Activated naive CD4-positive, alpha-beta T cell treated with anti-CD3 and anti-CD28 coated beads for 36 hours (primary cell): ENCODE results near the gene KBTBD4. TPM values are rescaled to one million over a fixed set of nuclear protein-coding genes. Genes with fewer than 3 reads are reported as not detected.
"Not testable (repeated sequence)": the region's sequence is repeated elsewhere in the genome, so short reads cannot be mapped to it uniquely, and the experiment has no call there.

Source experiments
- CTCF ChIA-PET: fragments of 350-600 bp; sonication (Branson Sonifier 250); formaldehyde crosslinking; loops from one replicate; lab custom pipeline; 2021; ENCODE audit warnings: antibody characterized with exemption; lab: Charles Lee
- DNase-seq: peaks from one replicate; pipeline ENCODE4 v3.0.0-alpha.2; 2020
- H3K27ac Mint-ChIP-seq: one replicate; pipeline ENCODE4 v1.8.0; 2021; ENCODE audit warnings: mild to moderate bottlenecking, mixed read lengths
- H3K27me3 Mint-ChIP-seq: one replicate; pipeline ENCODE4 v1.8.0; 2021; ENCODE audit warnings: low read depth, mixed read lengths
- H3K36me3 Mint-ChIP-seq: one replicate; pipeline ENCODE4 v1.8.0; 2021; ENCODE audit warnings: low read depth, mixed read lengths
- H3K4me1 Mint-ChIP-seq: one replicate; pipeline ENCODE4 v1.8.0; 2021; ENCODE audit warnings: low read depth, mixed read lengths
- H3K4me3 Mint-ChIP-seq: one replicate; pipeline ENCODE4 v1.8.0; 2021; ENCODE audit warnings: mild to moderate bottlenecking, moderate library complexity, mixed read lengths
- H3K9me3 Mint-ChIP-seq: one replicate; pipeline ENCODE4 v1.8.0; 2021; ENCODE audit warnings: mixed read lengths
- intact Hi-C: fragments of 100-400 bp; cut with micrococcal nuclease; formaldehyde crosslinking; loops from one replicate; pipeline ENCODE4 v1.15.1; 2023
- total RNA-seq, 2 experiments: library from RNA; stranded (reverse); gene quantifications; one replicate each; pipeline ENCODE4 v1.2.3, GENCODE V29; 2021

The KBTBD4 gene
- total RNA-seq, 2 experiments from 2014 or later: 13.8 to 15.4 TPM

DNA sequence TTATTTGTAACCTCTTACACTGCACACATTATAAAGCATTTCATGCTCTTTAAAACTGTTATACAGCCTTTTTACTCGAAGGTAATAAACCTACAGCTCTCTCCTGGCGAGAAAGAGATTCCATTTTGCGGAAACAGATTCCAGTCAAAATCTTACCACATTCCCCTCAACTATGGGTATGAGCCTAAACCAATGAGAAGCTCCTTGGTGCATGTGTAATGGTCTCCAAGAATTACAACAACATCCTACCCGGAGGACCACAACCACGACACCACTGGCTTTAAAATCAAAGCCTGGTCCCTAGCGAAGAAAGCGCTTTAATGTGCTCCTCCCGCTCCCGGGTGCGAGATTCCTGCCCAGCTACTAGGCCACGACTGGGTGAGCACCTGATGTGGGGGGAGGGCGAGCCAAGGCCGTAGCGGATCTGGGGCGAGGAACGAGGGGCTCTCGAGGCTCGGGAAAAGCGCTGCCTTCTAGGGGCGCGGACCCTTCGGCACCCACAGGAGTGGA is 26.7 kb downstream of the KBTBD4 start:
- H3K36me3 Mint-ChIP-seq: peaks cover 28% of the 10 kb centered on the region
- DNase-seq: peak; percentile 47
- intact Hi-C loops: loop anchor here (1.0 to 10.0 kb wide), 4 partner anchors 12 to 453 kb away; partner anchors contain the start of genes ARFGAP2 and MADD
- H3K27me3 Mint-ChIP-seq: no peaks in the 10 kb centered on the region
- H3K4me3 Mint-ChIP-seq: peak overlapping the region; percentile 97
- no peaks in the 10 kb centered on the region for H3K9me3 Mint-ChIP-seq
- CTCF ChIA-PET: interaction anchor here (0.6 to 2.9 kb wide), 9 partner anchors 11 to 299 kb away, joined by 3 to 23 read pairs (median 5); no protein-coding TSS in a partner anchor
- H3K4me1 Mint-ChIP-seq: peaks cover 47% of the 10 kb centered on the region
- peak overlapping the region; percentile 95 for H3K27ac Mint-ChIP-seq

DNA sequence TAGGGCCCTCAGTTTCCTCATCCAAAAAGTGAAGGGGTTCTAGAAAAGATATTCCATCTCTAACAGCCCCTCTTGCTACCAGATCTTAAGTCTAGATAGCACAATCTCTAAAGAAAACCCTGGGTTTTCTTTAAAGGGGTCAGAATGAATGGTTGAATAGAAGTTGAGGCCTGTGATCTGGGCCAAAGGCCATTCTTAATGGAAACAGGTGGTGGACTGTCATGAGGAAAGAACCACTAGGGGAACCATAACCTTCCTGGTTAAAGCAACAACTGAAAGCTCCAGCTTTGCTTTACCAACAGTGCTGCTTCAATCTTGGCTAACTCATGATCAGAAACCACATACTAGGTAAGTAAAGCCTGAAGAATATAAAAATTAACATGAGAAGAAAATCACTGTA is 27.7 kb downstream of the KBTBD4 start:
- H3K4me1 Mint-ChIP-seq: peaks cover 54% of the 10 kb centered on the region

GRCh38 chr11:47550288-47551047 is 28.3 kb downstream of the KBTBD4 start:
- Mint-ChIP-seq H3K27ac (peak overlapping the region; percentile 95), H3K27me3 (no peaks in the 10 kb centered on the region), H3K9me3 (no peaks in the 10 kb centered on the region), H3K36me3 (peaks cover 30% of the 10 kb centered on the region), H3K4me1 (peaks cover 54% of the 10 kb centered on the region), H3K4me3 (peak overlapping the region; percentile 97)
- CTCF ChIA-PET: interaction anchor here (1.5 to 2.8 kb wide), 2 partner anchors 10 to 68 kb away, joined by 3 to 23 read pairs; no protein-coding TSS in a partner anchor
- intact Hi-C loops: loop anchor here (5.0 to 10.0 kb wide), 2 partner anchors 373 to 454 kb away; partner anchors contain the start of gene ARFGAP2
- no peak for DNase-seq

More for the DNA sequence above, 27.7 kb downstream of the KBTBD4 start:
- Mint-ChIP-seq H3K27ac (peak overlapping the region; percentile 95), H3K4me3 (peak overlapping the region; percentile 97), H3K9me3 (no peaks in the 10 kb centered on the region), H3K36me3 (peaks cover 30% of the 10 kb centered on the region), H3K27me3 (no peaks in the 10 kb centered on the region)
- intact Hi-C loops: loop anchor here (5.0 to 10.0 kb wide), 2 partner anchors 374 to 454 kb away; partner anchors contain the start of gene ARFGAP2
- CTCF ChIA-PET: interaction anchor here (0.7 to 2.9 kb wide), 6 partner anchors 10 to 68 kb away, joined by 3 to 23 read pairs (median 7); no protein-coding TSS in a partner anchor
- no peak for DNase-seq

GRCh38 chr11:47546274-47546673 is 32.5 kb downstream of the KBTBD4 start:
- H3K4me3 Mint-ChIP-seq, intact Hi-C loops, CTCF ChIA-PET, H3K9me3 Mint-ChIP-seq, DNase-seq, H3K27me3 Mint-ChIP-seq: not testable (repeated sequence)
- Mint-ChIP-seq H3K27ac (peak overlapping the region; percentile 41), H3K4me1 (peaks cover 73% of the 10 kb centered on the region), H3K36me3 (peaks cover 24% of the 10 kb centered on the region)

- no peak for DNase-seq
- Mint-ChIP-seq H3K4me3 (no peak overlapping the region), H3K27me3 (no peaks in the 10 kb centered on the region), H3K36me3 (peaks cover 16% of the 10 kb centered on the region), H3K4me1 (peaks cover 73% of the 10 kb centered on the region), H3K27ac (no peak overlapping the region), H3K9me3 (no peaks in the 10 kb centered on the region)
- CTCF ChIA-PET: no interaction called here
- intact Hi-C loops: no loop called here
These were observed 33.5 kb downstream of the KBTBD4 start for GRCh38 chr11:47545298-47545697.

DNA sequence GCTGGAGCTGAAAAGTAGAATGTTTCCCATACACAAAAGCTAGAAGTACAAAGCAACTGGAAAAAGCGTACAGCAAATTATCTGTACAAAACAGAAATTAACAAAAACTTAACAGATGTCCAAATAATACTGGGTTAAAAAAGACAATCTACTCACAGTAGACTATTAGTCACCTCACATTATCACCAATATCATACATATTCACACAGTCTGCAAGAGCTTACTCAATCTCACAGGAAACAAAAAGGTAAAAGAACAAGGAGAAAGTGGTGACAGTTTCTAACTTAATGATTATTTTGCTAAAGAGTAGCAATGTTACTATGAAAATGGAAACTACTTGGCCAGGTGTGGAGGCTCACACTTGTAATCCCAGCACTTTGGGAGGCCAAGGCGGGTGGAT is 37.7 kb downstream of the KBTBD4 start:
- no peak for DNase-seq
- intact Hi-C loops: no loop called here
- Mint-ChIP-seq H3K36me3 (peaks cover 11% of the 10 kb centered on the region), H3K4me1 (peaks cover 66% of the 10 kb centered on the region), H3K27me3 (no peaks in the 10 kb centered on the region), H3K4me3 (peak overlapping the region; percentile 54), H3K27ac (peak overlapping the region; percentile 91), H3K9me3 (no peaks in the 10 kb centered on the region)
- CTCF ChIA-PET: interaction anchor here (0.6 to 3.9 kb wide), 4 partner anchors 10 to 312 kb away, joined by 3 to 23 read pairs (median 4); partner anchors contain the start of gene CELF1

- intact Hi-C loops: loop anchor here (1.0 kb wide), 6 partner anchors 13 to 228 kb away; partner anchors contain the start of gene FNBP4
- Mint-ChIP-seq H3K27me3 (no peaks in the 10 kb centered on the region), H3K9me3 (no peaks in the 10 kb centered on the region), H3K36me3 (peaks cover 15% of the 10 kb centered on the region), H3K4me3 (no peak overlapping the region), H3K4me1 (peaks cover 71% of the 10 kb centered on the region), H3K27ac (peak overlapping the region; percentile 91)
- CTCF ChIA-PET: interaction anchor here (1.4 to 3.9 kb wide), 3 partner anchors 12 to 313 kb away, joined by 4 to 23 read pairs (median 4); partner anchors contain the start of gene CELF1
- DNase-seq: no peak
These were observed 39.1 kb downstream of the KBTBD4 start for GRCh38 chr11:47539681-47540039.

DNA sequence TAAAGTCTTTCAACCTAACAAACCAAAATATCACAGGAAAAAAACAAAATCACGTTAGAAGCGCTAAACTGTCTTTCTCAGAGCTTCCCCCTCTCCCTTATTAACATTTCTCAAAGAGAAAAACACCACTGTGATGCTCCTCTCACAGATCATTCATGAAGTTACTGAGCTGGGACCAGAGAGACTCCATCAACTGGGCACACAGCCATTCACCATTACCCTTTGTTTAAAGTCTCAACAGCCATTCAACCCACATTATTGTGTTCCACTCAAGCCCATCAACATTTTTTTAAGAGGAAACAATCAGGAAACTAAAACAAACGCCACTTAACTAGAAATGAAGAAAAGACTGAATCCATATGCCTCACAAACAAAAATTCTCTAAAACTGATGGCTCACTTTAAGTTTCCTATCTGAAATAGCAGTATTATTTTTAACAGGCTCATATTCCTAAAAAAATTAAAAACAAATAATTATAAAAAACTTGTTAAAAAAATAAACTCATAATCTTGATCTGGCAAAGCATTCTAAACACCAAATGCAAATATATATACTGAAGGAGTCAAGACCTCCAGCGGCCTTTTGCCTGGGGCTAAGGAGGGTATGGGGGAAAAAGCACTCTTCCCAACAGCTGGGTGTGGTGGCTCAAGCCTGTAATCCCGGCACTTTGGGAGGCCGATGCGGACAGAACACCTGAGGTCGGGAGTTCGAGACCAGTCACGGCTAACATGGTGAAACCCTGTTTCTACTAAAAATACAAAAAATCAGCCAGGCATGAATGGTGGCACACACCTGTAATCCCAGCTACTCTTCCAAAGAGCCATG is 39.8 kb downstream of the KBTBD4 start:
- Mint-ChIP-seq H3K36me3 (peaks cover 15% of the 10 kb centered on the region), H3K4me1 (peaks cover 64% of the 10 kb centered on the region), H3K27ac (peak overlapping the region; percentile 91), H3K27me3 (no peaks in the 10 kb centered on the region), H3K9me3 (no peaks in the 10 kb centered on the region), H3K4me3 (no peak overlapping the region)
- intact Hi-C loops: no loop called here
- no peak for DNase-seq
- CTCF ChIA-PET: interaction anchor here (1.4 to 3.9 kb wide), 2 partner anchors 13 to 17 kb away, joined by 4 to 23 read pairs; partner anchors contain the start of gene CELF1

DNA sequence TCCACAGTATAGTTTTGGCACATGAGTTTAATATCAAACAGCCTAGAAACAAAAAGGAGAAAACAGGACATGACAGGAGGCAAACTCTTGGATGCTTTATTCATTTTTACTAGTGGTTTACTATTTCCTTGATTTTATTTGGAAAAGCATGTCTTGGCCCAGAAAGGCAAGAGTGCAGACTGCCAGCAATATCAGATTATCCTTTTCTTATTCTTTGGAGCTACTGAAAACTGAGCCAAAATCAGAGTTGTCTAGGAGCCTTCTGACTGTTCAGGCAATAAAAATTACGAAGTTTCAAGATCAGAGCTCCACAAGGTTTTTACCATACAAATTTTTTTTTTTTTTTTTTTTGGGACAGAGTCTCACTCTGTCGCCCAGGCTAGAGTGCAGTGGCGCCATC is 41.9 kb downstream of the KBTBD4 start:
- H3K36me3 Mint-ChIP-seq: peaks cover 15% of the 10 kb centered on the region
- H3K27ac Mint-ChIP-seq: no peak overlapping the region
- intact Hi-C loops: no loop called here
- CTCF ChIA-PET: interaction anchor here (0.6 to 2.2 kb wide), 6 partner anchors 15 to 723 kb away, joined by 3 to 6 read pairs (median 3); partner anchors contain the start of gene CELF1
- H3K4me1 Mint-ChIP-seq: peaks cover 62% of the 10 kb centered on the region
- no peaks in the 10 kb centered on the region for H3K27me3 Mint-ChIP-seq
- no peaks in the 10 kb centered on the region for H3K9me3 Mint-ChIP-seq
- DNase-seq: no peak
- H3K4me3 Mint-ChIP-seq: no peak overlapping the region

GRCh38 chr11:47534704-47535251 is 44.0 kb downstream of the KBTBD4 start:
- intact Hi-C loops: no loop called here
- no peaks in the 10 kb centered on the region for H3K27me3 Mint-ChIP-seq
- peak overlapping the region; percentile 30 for H3K27ac Mint-ChIP-seq
- H3K4me1 Mint-ChIP-seq: peaks cover 56% of the 10 kb centered on the region
- H3K36me3 Mint-ChIP-seq: peaks cover 11% of the 10 kb centered on the region
- CTCF ChIA-PET: interaction anchor here (0.7 to 1.4 kb wide), 4 partner anchors 13 to 271 kb away, joined by 3 to 5 read pairs (median 3); no protein-coding TSS in a partner anchor
- no peak overlapping the region for H3K4me3 Mint-ChIP-seq
- no peak for DNase-seq
- no peaks in the 10 kb centered on the region for H3K9me3 Mint-ChIP-seq

DNA sequence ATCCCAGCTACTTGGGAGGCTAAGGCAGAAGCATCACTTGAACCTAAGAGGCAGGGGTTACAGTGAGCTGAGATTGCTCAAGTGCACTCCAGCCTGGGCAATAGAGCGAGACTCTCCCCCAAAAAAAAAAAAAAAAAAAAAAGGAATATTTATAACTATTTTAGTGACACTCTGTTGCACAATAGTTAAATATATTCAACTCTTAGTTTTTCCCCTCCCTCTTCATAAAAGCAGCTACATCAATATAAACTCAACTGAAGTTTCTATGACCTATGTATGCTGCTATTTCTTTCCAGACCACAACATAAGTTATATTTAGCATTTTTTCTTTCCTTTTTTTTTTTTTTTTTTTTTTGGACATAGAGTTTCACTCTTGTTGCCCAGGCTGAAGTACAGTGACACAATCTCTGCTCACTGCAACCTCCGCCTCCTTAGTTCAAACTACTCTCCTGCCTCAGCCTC is 45.0 kb downstream of the KBTBD4 start:
- H3K4me3 Mint-ChIP-seq: no peak overlapping the region
- intact Hi-C loops: no loop called here
- peaks cover 7% of the 10 kb centered on the region for H3K36me3 Mint-ChIP-seq
- H3K9me3 Mint-ChIP-seq: no peaks in the 10 kb centered on the region
- no peaks in the 10 kb centered on the region for H3K27me3 Mint-ChIP-seq
- DNase-seq: no peak
- peaks cover 49% of the 10 kb centered on the region for H3K4me1 Mint-ChIP-seq
- CTCF ChIA-PET: no interaction called here
- H3K27ac Mint-ChIP-seq: peak overlapping the region; percentile 24
